IMR-90 (cell line): ENCODE data around the gene TMEM53.

Experiments used
- CEBPB ChIP-seq: IDR thresholded peaks from 2 replicates; pipeline ENCODE4 v1.6.1; 2012; ENCODE audit warnings: low read depth, low read length, improper control_type of control experiment
- MAZ ChIP-seq: IDR thresholded peaks from 2 replicates; pipeline ENCODE4 v1.6.1; 2012; ENCODE audit warnings: low read depth, mild to moderate bottlenecking, low read length, improper control_type of control experiment, moderate library complexity, borderline replicate concordance
- POLR2A ChIP-seq: IDR thresholded peaks from 2 replicates; pipeline ENCODE4 v1.6.1; 2012; ENCODE audit warnings: mild to moderate bottlenecking, low read depth, low read length
- RFX5 ChIP-seq: IDR thresholded peaks from 2 replicates; pipeline ENCODE4 v1.8.0; 2012; ENCODE audit warnings: low read depth, mild to moderate bottlenecking, low read length, moderate library complexity
- TF ChIP-seq, protein P1 (sequence below): conservative IDR thresholded peaks from 2 replicates; pipeline ENCODE4 v1.5.1; 2012; ENCODE audit warnings: mild to moderate bottlenecking, low read depth, low read length, improper control_type of control experiment

- TF ChIP-seq POLR2A = no peak
- TF ChIP-seq RFX5 = no peak
- TF ChIP-seq MAZ = no peak
- TF ChIP-seq CEBPB = no peak
- TF ChIP-seq, protein P1, sequence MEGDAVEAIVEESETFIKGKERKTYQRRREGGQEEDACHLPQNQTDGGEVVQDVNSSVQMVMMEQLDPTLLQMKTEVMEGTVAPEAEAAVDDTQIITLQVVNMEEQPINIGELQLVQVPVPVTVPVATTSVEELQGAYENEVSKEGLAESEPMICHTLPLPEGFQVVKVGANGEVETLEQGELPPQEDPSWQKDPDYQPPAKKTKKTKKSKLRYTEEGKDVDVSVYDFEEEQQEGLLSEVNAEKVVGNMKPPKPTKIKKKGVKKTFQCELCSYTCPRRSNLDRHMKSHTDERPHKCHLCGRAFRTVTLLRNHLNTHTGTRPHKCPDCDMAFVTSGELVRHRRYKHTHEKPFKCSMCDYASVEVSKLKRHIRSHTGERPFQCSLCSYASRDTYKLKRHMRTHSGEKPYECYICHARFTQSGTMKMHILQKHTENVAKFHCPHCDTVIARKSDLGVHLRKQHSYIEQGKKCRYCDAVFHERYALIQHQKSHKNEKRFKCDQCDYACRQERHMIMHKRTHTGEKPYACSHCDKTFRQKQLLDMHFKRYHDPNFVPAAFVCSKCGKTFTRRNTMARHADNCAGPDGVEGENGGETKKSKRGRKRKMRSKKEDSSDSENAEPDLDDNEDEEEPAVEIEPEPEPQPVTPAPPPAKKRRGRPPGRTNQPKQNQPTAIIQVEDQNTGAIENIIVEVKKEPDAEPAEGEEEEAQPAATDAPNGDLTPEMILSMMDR = no peak
Observed at GRCh38 chr1:44713321-44713781, 39.1 kb upstream of the TMEM53 start.
